Natural killer cell (primary cell): ENCODE data around the gene PRPF31. TPM values are rescaled to one million over a fixed set of nuclear protein-coding genes. Genes with fewer than 3 reads are reported as not detected.

ENCODE experiments used
- ATAC-seq, 3 donors: fragments of 150-1000 bp in 2 of 3; fragments of 200-7000 bp in 1 of 3; cut with Tn5 transposase; 1 replicate in 1 of 3; 2 replicates in 2 of 3; pipeline ENCODE4 v1.10.0; 2021; ENCODE audit warnings: mild to moderate bottlenecking in 2 of 3, moderate library complexity in 2 of 3
- DNase-seq, 2 donors: peaks; one replicate each; pipeline versions ENCODE4 v3.0.0 to v3.0.0-alpha.2; 2013 to 2021; ENCODE audit warnings: mixed read lengths in 1 of 2
- H3K27ac ChIP-seq: one replicate; pipeline ENCODE4 v1.5.1; 2013; ENCODE audit warnings: mild to moderate bottlenecking, low read length
- H3K27me3 ChIP-seq: one replicate; pipeline ENCODE4 v1.6.1; 2013; ENCODE audit warnings: low read length; ENCODE audit not compliant: control insufficient read depth, insufficient read depth
- H3K36me3 ChIP-seq: one replicate; pipeline ENCODE4 v1.6.1; 2013; ENCODE audit warnings: low read length; ENCODE audit not compliant: control insufficient read depth, insufficient read depth
- H3K4me1 ChIP-seq: one replicate; pipeline ENCODE4 v1.6.1; 2013; ENCODE audit warnings: low read length; ENCODE audit not compliant: control insufficient read depth, insufficient read depth
- H3K4me3 ChIP-seq: one replicate; pipeline ENCODE4 v1.5.1; 2013; ENCODE audit warnings: low read length
- H3K9me3 ChIP-seq: one replicate; pipeline ENCODE4 v1.6.1; 2013; ENCODE audit warnings: low read length; ENCODE audit not compliant: control insufficient read depth, insufficient read depth
- H3K27ac Mint-ChIP-seq, 2 donors: one replicate each; pipeline ENCODE4 v1.8.0; 2022; ENCODE audit warnings: mild to moderate bottlenecking in 2 of 2, mixed read lengths in 2 of 2, moderate library complexity in 1 of 2
- H3K27me3 Mint-ChIP-seq, 2 donors: one replicate each; pipeline ENCODE4 v1.8.0; 2022; ENCODE audit warnings: low read depth in 2 of 2, mixed read lengths in 2 of 2
- H3K36me3 Mint-ChIP-seq: one replicate; pipeline ENCODE4 v1.8.0; 2022; ENCODE audit warnings: mixed read lengths
- H3K4me1 Mint-ChIP-seq, 2 donors: one replicate each; pipeline ENCODE4 v1.8.0; 2022; ENCODE audit warnings: mixed read lengths in 2 of 2
- H3K4me3 Mint-ChIP-seq: one replicate; pipeline ENCODE4 v1.8.0; 2022; ENCODE audit warnings: mild to moderate bottlenecking, moderate library complexity, mixed read lengths
- H3K9me3 Mint-ChIP-seq, 2 donors: one replicate each; pipeline ENCODE4 v1.8.0; 2022; ENCODE audit warnings: mixed read lengths in 2 of 2
- CTCF ChIP-seq: fragments of 200-600 bp; IDR thresholded peaks from one replicate; pipeline ENCODE4 v1.8.0; 2022; ENCODE audit warnings: antibody characterized with exemption
- WGBS: methylation state at CpG from one replicate; pipeline ENCODE4 v1.1.7; 2013; ENCODE audit warnings: missing lambda C conversion rate; ENCODE audit not compliant: insufficient coverage; 5-methylcytosine and 5-hydroxymethylcytosine counted together
- intact Hi-C: fragments of 100-400 bp; cut with micrococcal nuclease; formaldehyde crosslinking; loops from one replicate; pipeline ENCODE4 v1.14.2; 2022
- total RNA-seq, 4 donors: library from RNA; stranded (reverse); fragments of 120-200 nt in 1 of 4; gene quantifications; one replicate each; pipeline versions ENCODE4 v1.2.3 to v1.2.4, GENCODE V29; 2013 to 2022

The PRPF31 gene
- total RNA-seq, 3 donors from 2014 or later (not counting 1 experiment from before 2014, with no cell fraction given), result 64.4 to 65.9 (median 64.9) TPM

DNA sequence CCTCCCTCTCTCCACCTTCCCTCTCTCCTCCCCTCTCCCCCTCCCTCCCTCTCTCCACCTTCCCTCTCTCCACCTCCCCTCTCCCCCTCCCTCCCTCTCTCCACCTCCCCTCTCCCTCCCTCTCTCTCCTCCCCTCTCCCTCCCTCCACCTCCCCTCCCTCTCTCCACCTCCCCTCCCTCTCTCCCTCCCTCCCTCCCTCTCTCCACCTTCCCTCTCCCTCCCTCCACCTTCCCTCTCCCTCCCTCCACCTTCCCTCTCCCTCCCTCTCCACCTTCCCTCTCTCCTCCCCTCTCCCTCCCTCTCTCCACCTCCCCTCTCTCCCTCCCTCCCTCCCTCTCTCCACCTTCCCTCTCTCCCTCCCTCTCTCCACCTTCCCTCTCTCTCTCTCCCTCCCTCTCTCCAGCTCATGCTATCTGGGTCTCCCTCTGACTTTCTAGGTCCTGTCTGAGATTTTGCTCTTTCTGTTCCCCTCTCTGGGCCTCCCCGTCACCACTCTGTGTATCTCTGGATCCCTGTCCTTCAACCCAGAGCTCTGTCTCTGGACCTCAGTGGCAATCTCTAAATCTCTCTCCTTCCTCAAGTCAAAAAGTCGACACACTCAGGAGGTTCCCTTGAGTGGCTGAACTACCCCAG is 18.5 kb downstream of the PRPF31 start:
- Histone ChIP-seq H3K9me3 (peaks cover 3% of the 10 kb centered on the region), H3K27ac (no peak overlapping the region), H3K27me3 (no peaks in the 10 kb centered on the region), H3K4me1 (peaks cover 24% of the 10 kb centered on the region), H3K36me3 (peaks cover 18% of the 10 kb centered on the region), H3K4me3 (no peak overlapping the region)
- H3K4me1 Mint-ChIP-seq, result peaks cover 22 to 30% of the 10 kb centered on the region in 2 donors
- no peak overlapping the region for H3K4me3 Mint-ChIP-seq
- 75% methylated on average over 2 of the region's 2 CpGs for WGBS
- H3K9me3 Mint-ChIP-seq, result no peaks in the 10 kb centered on the region
- H3K27me3 Mint-ChIP-seq, result no peaks in the 10 kb centered on the region
- TF ChIP-seq CTCF, result no peak
- peak overlapping the region; percentile 71 to 78 for H3K27ac Mint-ChIP-seq
- DNase-seq (no peak), ATAC-seq (no peak)
- intact Hi-C loops, result no loop called here
- no peaks in the 10 kb centered on the region for H3K36me3 Mint-ChIP-seq

DNA sequence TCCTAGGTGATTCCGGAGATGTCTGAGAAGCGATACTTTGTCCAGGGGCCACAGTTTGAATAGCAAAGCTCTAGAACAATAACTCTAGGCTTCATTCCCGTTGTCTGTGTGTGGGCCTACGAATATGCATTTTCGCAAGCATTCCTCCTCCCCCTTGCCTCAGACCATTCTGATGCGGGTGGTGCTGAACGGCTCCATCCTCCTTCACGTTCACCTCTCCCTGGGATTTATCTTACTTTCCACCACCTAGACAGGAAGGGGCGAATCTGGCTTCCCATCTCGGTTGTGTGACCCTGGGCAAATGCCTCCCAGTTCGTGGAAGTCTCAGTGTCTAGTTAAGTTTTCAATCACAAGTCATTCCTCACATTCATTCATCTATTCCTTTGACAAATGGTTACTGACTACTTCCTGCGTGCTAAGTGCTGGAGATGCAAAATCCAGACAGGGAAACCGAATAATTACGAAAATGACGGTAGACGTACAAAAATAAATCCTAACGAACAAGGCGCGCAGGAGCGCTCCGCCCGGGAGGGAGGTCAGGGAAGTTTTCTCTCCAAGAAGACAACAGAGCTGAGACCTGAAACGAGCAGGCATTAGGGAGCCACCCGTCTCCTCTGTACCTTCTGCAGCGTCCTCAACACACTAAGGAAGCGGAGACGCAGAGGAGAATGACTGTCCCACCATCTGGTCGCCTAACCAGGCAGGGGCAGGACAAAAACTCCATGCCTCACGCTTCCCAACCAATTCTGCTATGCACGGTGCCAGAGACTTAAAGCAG is 20.7 kb downstream of the PRPF31 start:
- intact Hi-C loops, result no loop called here
- Histone ChIP-seq H3K36me3 (peaks cover 6% of the 10 kb centered on the region), H3K9me3 (peaks cover 3% of the 10 kb centered on the region), H3K4me1 (peaks cover 41% of the 10 kb centered on the region), H3K27ac (peak overlapping the region; percentile 47), H3K27me3 (no peaks in the 10 kb centered on the region), H3K4me3 (peak overlapping the region; percentile 44)
- H3K9me3 Mint-ChIP-seq, result no peaks in the 10 kb centered on the region
- no peaks in the 10 kb centered on the region for H3K36me3 Mint-ChIP-seq
- H3K4me1 Mint-ChIP-seq, result peaks cover 41 to 50% of the 10 kb centered on the region in 2 donors
- no peak for ATAC-seq
- peak overlapping the region; percentile 80 to 90 for H3K27ac Mint-ChIP-seq
- H3K27me3 Mint-ChIP-seq, result no peaks in the 10 kb centered on the region
- DNase-seq, result peak; percentile 25 to 27
- no peak for TF ChIP-seq CTCF
- WGBS, result 5% methylated on average over 30 of the region's 30 CpGs
- H3K4me3 Mint-ChIP-seq, result peak overlapping the region; percentile 95

DNA sequence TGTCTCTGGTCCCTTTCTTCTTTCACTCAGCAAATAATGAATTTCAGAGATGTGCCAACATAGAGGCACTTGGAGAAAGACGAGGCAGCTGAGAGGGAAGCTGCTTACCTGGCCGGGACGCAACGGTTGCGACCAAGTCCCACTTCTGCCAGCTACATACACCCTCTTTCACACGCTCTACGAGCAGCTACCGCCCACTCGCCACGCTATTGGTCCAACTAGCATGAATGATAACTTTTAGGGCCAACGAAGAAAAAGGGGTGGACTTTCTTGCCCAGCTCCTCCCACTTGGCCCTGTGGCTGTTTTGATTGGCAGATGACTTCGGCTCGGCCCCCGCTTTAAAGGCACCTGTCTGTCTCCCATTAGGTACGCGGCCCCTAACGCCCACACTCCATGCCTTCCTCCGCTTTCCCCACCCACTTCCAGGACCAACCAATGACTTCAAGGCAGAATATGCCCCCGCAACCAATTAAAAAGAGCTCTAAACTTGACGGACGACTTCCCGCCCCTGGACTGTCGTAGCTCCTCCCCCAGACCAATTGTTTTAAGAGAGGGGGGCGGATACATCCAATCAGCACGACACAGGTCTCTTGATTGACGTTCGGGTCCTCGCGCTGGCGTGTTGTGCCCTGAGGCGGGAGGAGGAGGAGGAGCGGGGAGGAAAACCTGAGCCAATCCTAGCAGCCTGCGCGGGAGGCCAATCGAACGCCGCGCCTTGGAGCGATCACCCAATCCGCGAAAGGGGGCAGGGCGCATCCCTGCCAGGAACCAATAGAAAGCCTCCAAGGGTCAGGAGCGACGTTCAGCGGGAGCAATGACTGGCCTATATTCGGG is 21.5 kb downstream of the PRPF31 start:
- peaks cover 41% of the 10 kb centered on the region for H3K4me1 ChIP-seq
- no peaks in the 10 kb centered on the region for H3K27me3 Mint-ChIP-seq
- no peaks in the 10 kb centered on the region for H3K9me3 Mint-ChIP-seq
- H3K4me1 Mint-ChIP-seq, result peaks cover 48 to 56% of the 10 kb centered on the region in 2 donors
- ATAC-seq (peak; percentile 76 to 90 (median 79)), DNase-seq (peak; percentile 98 to 100)
- WGBS, result 0% methylated on average over 46 of the region's 46 CpGs
- no peak for TF ChIP-seq CTCF
- no peaks in the 10 kb centered on the region for H3K27me3 ChIP-seq
- H3K27ac Mint-ChIP-seq, result peak overlapping the region; percentile 80 to 90
- peaks cover 3% of the 10 kb centered on the region for H3K9me3 ChIP-seq
- peak overlapping the region; percentile 76 for H3K4me3 ChIP-seq
- H3K36me3 ChIP-seq, result peaks cover 3% of the 10 kb centered on the region
- peak overlapping the region; percentile 94 for H3K27ac ChIP-seq
- H3K4me3 Mint-ChIP-seq, result peak overlapping the region; percentile 95
- H3K36me3 Mint-ChIP-seq, result no peaks in the 10 kb centered on the region
- intact Hi-C loops, result loop anchor here (1.0 kb wide), 4 partner anchors 22 to 53 kb away; partner anchors contain the start of genes LENG1, NDUFA3, PRPF31 and TFPT
